Transverse colon (tissue), 4 donors: Measurements from ENCODE around the gene PLCD3.

Experiments used
- CTCF ChIP-seq, 5 experiments: fragments of 200-600 bp in 3 of 5; fragments of 450-650 bp in 2 of 5; sonication (generic) in 3 of 5; IDR thresholded peaks; 1 replicate in 2 of 5; 2 replicates in 3 of 5; pipeline ENCODE4 v1.5.1; 2016 to 2017; ENCODE audit warnings: antibody characterized with exemption in 5 of 5, inconsistent platforms in 3 of 5, mild to moderate bottlenecking in 2 of 5, moderate library complexity in 1 of 5
- POLR2AphosphoS5 ChIP-seq, 3 donors: sonication (generic); formaldehyde crosslinking; IDR thresholded peaks; one replicate each; pipeline ENCODE4 v1.6.1; 2016; ENCODE audit warnings: antibody characterized with exemption in 3 of 3

DNA sequence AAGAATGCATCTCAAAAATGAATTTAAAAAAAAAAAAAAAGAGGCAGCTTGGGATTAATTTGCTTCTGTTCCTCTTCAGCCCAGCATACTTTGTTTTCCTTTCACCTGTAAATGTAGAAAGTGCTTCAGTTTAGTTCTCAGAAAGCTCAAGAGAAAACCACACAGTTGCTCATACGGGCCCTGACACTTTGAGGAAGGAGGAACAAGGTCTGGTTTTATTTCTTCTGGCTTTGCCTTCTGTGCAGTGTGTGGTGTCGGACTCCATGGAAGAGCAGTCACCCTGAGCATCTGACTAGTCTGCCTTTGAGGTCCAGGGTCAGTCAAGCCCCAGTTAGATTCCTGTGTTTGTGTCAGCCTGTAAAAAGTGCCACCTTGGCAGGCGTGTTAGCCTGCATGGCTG is 43.6 kb downstream of the PLCD3 start:
- TF ChIP-seq CTCF (IDR thresholded peaks at IDR 0.05), result no peak
- no peak for TF ChIP-seq POLR2AphosphoS5 (IDR thresholded peaks at IDR 0.05)
